ENCODE measurements around the gene TOMT.

DNA sequence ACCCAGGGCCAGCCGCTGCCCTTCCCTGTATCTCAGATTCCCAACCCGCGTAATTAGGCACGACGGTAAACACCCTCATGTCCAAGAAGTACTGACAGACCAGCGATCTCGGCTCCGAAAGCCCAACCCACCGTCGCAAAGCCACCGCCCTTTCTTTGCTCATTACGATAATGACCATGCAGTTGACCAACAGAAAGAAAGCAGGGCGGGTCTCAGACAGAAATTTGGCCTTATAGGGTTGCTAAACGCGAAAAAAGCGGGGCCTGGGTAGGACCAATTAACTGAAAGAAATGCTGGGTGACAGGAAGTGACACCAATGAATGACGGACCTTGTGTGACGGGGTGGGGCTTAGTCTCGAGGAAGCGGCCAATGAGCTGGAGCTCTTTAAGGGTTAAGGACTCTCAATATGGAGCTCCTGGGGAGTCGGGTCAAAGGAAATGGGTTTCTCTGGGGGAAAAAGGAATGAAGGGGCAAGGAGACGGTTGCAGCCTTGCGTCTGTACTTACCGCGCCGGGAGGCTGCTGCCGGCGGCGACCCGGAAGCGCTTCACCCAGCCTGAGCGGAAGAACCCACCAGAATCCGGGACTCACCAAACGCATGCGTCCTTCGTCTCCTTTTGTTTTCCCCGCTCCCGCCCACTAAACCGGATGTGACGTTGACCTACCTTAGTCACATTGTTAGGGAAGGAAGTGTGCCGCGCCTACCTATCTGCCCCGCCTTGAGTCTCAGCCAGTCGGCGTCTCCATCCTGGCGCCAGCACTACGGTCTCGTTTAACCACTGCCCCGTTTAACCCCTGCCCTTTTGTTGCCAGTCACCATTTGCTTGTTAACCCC lies 6.6 kb downstream of the TOMT start, which contains the start of gene ANAPC15:
- TF ChIP-seq, protein P1, sequence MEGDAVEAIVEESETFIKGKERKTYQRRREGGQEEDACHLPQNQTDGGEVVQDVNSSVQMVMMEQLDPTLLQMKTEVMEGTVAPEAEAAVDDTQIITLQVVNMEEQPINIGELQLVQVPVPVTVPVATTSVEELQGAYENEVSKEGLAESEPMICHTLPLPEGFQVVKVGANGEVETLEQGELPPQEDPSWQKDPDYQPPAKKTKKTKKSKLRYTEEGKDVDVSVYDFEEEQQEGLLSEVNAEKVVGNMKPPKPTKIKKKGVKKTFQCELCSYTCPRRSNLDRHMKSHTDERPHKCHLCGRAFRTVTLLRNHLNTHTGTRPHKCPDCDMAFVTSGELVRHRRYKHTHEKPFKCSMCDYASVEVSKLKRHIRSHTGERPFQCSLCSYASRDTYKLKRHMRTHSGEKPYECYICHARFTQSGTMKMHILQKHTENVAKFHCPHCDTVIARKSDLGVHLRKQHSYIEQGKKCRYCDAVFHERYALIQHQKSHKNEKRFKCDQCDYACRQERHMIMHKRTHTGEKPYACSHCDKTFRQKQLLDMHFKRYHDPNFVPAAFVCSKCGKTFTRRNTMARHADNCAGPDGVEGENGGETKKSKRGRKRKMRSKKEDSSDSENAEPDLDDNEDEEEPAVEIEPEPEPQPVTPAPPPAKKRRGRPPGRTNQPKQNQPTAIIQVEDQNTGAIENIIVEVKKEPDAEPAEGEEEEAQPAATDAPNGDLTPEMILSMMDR (IDR thresholded peaks at IDR 0.05; ENCODE audit: low read length) = no peak
- no peak for TF ChIP-seq EZH2 (IDR thresholded peaks at IDR 0.05; ENCODE audit: borderline replicate concordance, low read length)

Data from OCI-LY1 (cell line).